ENCODE data around the gene PDE8A. TPM values are rescaled to one million over a fixed set of nuclear protein-coding genes. Genes with fewer than 3 reads are reported as not detected.

The PDE8A gene
- total RNA-seq, 2 donors from 2014 or later = 19.2 to 23.2 TPM

DNA sequence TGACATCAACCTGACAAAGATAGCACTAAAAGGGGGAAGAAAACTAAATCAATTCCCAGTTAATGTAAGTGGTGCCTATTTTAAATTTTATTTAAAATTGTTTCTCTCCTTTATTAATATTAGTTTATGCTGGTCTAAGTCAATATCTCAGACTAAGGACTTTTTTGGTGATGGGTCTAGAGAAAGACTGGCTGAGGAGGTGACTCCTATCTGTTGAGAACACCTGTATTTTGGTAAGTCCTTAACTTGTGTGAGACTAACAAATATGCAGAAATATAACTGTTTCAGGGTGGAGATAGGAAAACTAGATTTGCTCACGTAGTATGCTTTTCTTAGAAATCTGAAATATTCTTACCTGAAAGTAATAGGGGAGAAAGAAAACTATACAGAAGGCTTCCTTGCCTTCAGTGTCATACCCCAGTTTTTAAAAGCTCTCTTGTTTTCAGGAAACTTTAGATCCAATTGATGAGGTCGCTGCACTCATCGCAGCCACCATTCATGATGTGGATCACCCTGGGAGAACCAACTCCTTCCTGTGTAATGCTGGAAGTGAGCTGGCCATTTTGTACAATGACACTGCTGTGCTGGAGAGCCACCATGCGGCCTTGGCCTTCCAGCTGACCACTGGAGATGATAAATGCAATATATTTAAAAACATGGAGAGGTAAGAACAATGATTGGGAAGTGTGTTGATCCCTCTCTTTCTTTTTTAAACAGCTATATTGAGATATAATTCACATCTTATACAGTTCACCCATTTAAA lies 138.9 kb downstream of the PDE8A start:
- Histone ChIP-seq H3K27me3 (no peaks in the 10 kb centered on the region), H3K4me1 (peaks cover 0 to 3% of the 10 kb centered on the region in 2 donors), H3K36me3 (peaks cover 48% of the 10 kb centered on the region), H3K4me3 (no peak overlapping the region), H3K27ac (no peak overlapping the region), H3K9me3 (no peaks in the 10 kb centered on the region)
- TF ChIP-seq CTCF (IDR thresholded peaks at IDR 0.05) = no peak
- no peak for DNase-seq (ENCODE audit: low spot score)

- no peaks in the 10 kb centered on the region for H3K4me1 ChIP-seq
- TF ChIP-seq CTCF (IDR thresholded peaks at IDR 0.05) = no peak
- H3K4me3 ChIP-seq = no peak overlapping the region
- H3K27me3 ChIP-seq = no peaks in the 10 kb centered on the region
- no peak overlapping the region for H3K27ac ChIP-seq
- DNase-seq (ENCODE audit: low spot score) = no peak
- H3K9me3 ChIP-seq = no peaks in the 10 kb centered on the region
- H3K36me3 ChIP-seq = peaks cover 49% of the 10 kb centered on the region
Observed at GRCh38 chr15:85124173-85124572, 142.5 kb downstream of the PDE8A start.

GRCh38 chr15:85125056-85125661 lies 143.5 kb downstream of the PDE8A start:
- no peak overlapping the region for H3K27ac ChIP-seq
- no peak for DNase-seq (ENCODE audit: low spot score)
- no peak for TF ChIP-seq CTCF (IDR thresholded peaks at IDR 0.05)
- H3K4me1 ChIP-seq = no peaks in the 10 kb centered on the region
- no peaks in the 10 kb centered on the region for H3K9me3 ChIP-seq
- H3K36me3 ChIP-seq = peaks cover 49% of the 10 kb centered on the region
- no peak overlapping the region for H3K4me3 ChIP-seq
- no peaks in the 10 kb centered on the region for H3K27me3 ChIP-seq

DNA sequence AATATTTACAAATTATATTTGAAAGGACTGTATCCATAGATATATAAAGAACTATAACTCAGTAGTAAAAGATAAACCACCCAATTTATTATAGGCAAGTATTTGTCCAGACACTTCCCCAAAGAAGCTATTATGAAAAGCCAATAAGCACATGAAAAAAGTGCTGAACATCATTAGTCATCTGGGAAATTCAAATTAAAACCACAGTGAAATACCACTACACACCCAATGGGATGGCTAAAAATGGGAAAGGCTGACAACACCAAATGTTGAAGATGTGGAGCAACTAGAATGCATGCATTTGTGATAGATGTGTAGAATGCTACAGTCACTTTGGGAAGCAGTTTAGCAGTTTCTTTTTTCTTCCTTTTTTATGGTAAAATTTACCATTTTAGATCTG lies 147.0 kb downstream of the PDE8A start:
- TF ChIP-seq CTCF (IDR thresholded peaks at IDR 0.05) = no peak
- Histone ChIP-seq H3K4me3 (no peak overlapping the region), H3K4me1 (no peaks in the 10 kb centered on the region), H3K27ac (no peak overlapping the region), H3K36me3 (peaks cover 48% of the 10 kb centered on the region), H3K27me3 (no peaks in the 10 kb centered on the region), H3K9me3 (peaks cover 0 to 8% of the 10 kb centered on the region in 2 donors)
- DNase-seq (ENCODE audit: low spot score) = no peak

DNA sequence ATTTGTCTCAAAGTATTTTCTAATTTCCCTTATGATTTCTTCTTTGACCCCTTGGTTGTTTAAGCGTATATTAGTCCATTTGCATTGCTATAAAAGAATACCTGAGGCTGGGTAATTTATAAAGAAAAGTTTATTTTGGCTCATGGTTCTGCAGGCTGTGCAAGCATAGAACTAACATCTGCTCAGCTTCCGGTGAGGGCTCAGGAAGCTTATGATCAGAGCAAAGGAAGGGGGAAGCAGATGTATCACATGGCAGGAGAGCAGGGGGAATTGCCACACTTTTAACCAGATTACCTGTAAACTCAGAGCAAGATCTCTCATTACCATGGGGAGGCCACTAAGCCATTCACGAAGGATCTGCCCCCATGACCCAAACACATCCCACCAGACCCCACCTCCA lies 148.2 kb downstream of the PDE8A start:
- H3K9me3 ChIP-seq = peaks cover 0 to 8% of the 10 kb centered on the region in 2 donors
- TF ChIP-seq CTCF (IDR thresholded peaks at IDR 0.05) = no peak
- H3K4me3 ChIP-seq = no peak overlapping the region
- peaks cover 39% of the 10 kb centered on the region for H3K36me3 ChIP-seq
- no peaks in the 10 kb centered on the region for H3K4me1 ChIP-seq
- DNase-seq (ENCODE audit: low spot score) = no peak
- H3K27me3 ChIP-seq = no peaks in the 10 kb centered on the region
- no peak overlapping the region for H3K27ac ChIP-seq
